Measurements from ENCODE around the gene N4BP2. TPM values are rescaled to one million over a fixed set of nuclear protein-coding genes. Genes with fewer than 3 reads are reported as not detected.

Gene N4BP2
- 4.9 and 6.2 TPM in 2 replicates for total RNA-seq

GRCh38 chr4:40056716-40057585, at the start of gene N4BP2:
TSS of gene N4BP2 (plus strand) at chr4:40056850. CDS start at chr4:40097341, 40,491 bp downstream.

GRCh38 chr4:40196724-40197281, 140.2 kb downstream of the N4BP2 start, which contains the start of gene RHOH:
TSS of gene RHOH (plus strand) at chr4:40197031. CDS start at chr4:40243387, 46,356 bp downstream.

Other genes starting within 250 kb of the N4BP2 start
- 51.6 and 59.9 TPM in 2 replicates for gene PDS5A, start 78.9 kb upstream of the N4BP2 start, total RNA-seq
- gene RHOH, start 140.2 kb downstream of the N4BP2 start, total RNA-seq, result under 0.01 TPM in 1 of 2 replicates, not detected in the other

All from epithelial cell of umbilical artery (primary cell).